ENCODE measurements around the gene SH2D4B. TPM values are rescaled to one million over a fixed set of nuclear protein-coding genes. Genes with fewer than 3 reads are reported as not detected.

The SH2D4B gene
- total RNA-seq, 1 experiment from 2014 or later = 0.07 TPM

GRCh38 chr10:80664071-80664680 is 126.5 kb downstream of the SH2D4B start:
- TF ChIP-seq CTCF (conservative IDR thresholded peaks at IDR 0.05) = peak; percentile 96
- H3K27me3 Mint-ChIP-seq (ENCODE audit: low read depth) = peaks cover 2% of the 10 kb centered on the region
- Histone ChIP-seq H2BK12ac (ENCODE audit: insufficient read length, low read depth, low read length) (no peak overlapping the region), H4K8ac (replicated peaks; ENCODE audit: insufficient read length, low read depth, low read length) (no peak overlapping the region), H3K79me2 (ENCODE audit: insufficient read depth, low read length) (no peaks in the 10 kb centered on the region), H3K23ac (ENCODE audit: insufficient read length, low read depth, low read length) (no peak overlapping the region), H3K18ac (ENCODE audit: insufficient read length, low read depth, low read length) (no peak overlapping the region), H2BK15ac (ENCODE audit: low read depth, low read length) (no peak overlapping the region), H2BK5ac (ENCODE audit: insufficient read length, low read length) (no peak overlapping the region), H3K4ac (ENCODE audit: low read depth, low read length) (no peak overlapping the region), H3K9ac (ENCODE audit: extremely low read depth, insufficient read length, low read length) (no peak overlapping the region), H2AFZ (ENCODE audit: low read length) (no peak overlapping the region), H3K9me3 (ENCODE audit: control insufficient read depth, low read depth, low read length) (no peaks in the 10 kb centered on the region), H3T11ph (ENCODE audit: low read length) (no peak overlapping the region), H3K27ac (ENCODE audit: insufficient read length, low read depth, low read length) (no peak overlapping the region), H3K14ac (ENCODE audit: insufficient read depth, low read length) (no peak overlapping the region), H2AK5ac (ENCODE audit: insufficient read length, low read length) (no peak overlapping the region), H2BK20ac (ENCODE audit: low read depth, low read length, poor library complexity, severe bottlenecking) (no peak overlapping the region), H4K91ac (ENCODE audit: insufficient read length, low read depth, low read length) (no peak overlapping the region), H3K4me2 (ENCODE audit: insufficient read depth, insufficient read length, low read length) (no peak overlapping the region), H3K56ac (ENCODE audit: insufficient read length, low read depth, low read length) (no peak overlapping the region), H4K5ac (ENCODE audit: insufficient read length, low read depth, low read length) (no peak overlapping the region), H2BK120ac (ENCODE audit: low read depth, low read length, poor library complexity, severe bottlenecking) (no peak overlapping the region), H3K27me3 (ENCODE audit: insufficient read depth, low read length) (no peaks in the 10 kb centered on the region), H4K20me1 (ENCODE audit: control insufficient read depth, insufficient read depth, insufficient read length) (no peaks in the 10 kb centered on the region), H3K4me1 (ENCODE audit: insufficient read depth, low read length) (0 out of 2 replicates have a peak, but pooled peaks cover 2% of the 10 kb centered on the region), H3K23me2 (ENCODE audit: insufficient read length, low read depth, low read length, poor library complexity, severe bottlenecking) (no peaks in the 10 kb centered on the region), H3K79me1 (ENCODE audit: insufficient read depth, low read depth, low read length, poor library complexity, severe bottlenecking) (no peaks in the 10 kb centered on the region)
- WGBS (ENCODE audit: extremely low coverage, insufficient read length, low lambda C conversion rate) = no CpG with 5 or more reads among the region's 10 CpGs
- H3K4me3 Mint-ChIP-seq = no peak overlapping the region
- no peak overlapping the region for H3K27ac Mint-ChIP-seq
- H3K36me3 Mint-ChIP-seq (ENCODE audit: insufficient read depth in 1 of 3, low read depth in 3 of 3) = no peaks in the 10 kb centered on the region
- peak; percentile 93 for DNase-seq
- no peaks in the 10 kb centered on the region for H3K9me3 Mint-ChIP-seq
- peaks cover 13% of the 10 kb centered on the region in 2 experiments; a peak in 3 of 4 replicates for H3K4me1 Mint-ChIP-seq
